PC-9 (cell line): ENCODE results near the gene NIT2.

ENCODE experiments used
- CTCF ChIP-seq: fragments of 200-600 bp; sonication (generic); conservative IDR thresholded peaks from 2 replicates; pipeline ENCODE4 v1.6.1; 2017; ENCODE audit warnings: mixed run types, antibody characterized with exemption, mild to moderate bottlenecking, moderate library complexity
- EZH2 ChIP-seq: fragments of 200-600 bp; sonication (generic); IDR thresholded peaks from 2 replicates; pipeline ENCODE4 v1.8.0; 2017; ENCODE audit warnings: antibody characterized with exemption, low read depth

- TF ChIP-seq CTCF (no peak), EZH2 (no peak)
These were observed 14.2 kb downstream of the NIT2 start for GRCh38 chr3:100348727-100349126.
